H9 (cell line): ENCODE data around the gene CELA2A. TPM values are rescaled to one million over a fixed set of nuclear protein-coding genes. Genes with fewer than 3 reads are reported as not detected.

ENCODE experiments used
- DNase-seq: peaks from one replicate; pipeline ENCODE4 v3.0.0-alpha.2; 2017
- H2AFZ ChIP-seq: one replicate; pipeline ENCODE4 v1.6.1; 2013; ENCODE audit warnings: mild to moderate bottlenecking, low read length, control low read depth, moderate library complexity
- H2AK5ac ChIP-seq: 2 replicates; pipeline ENCODE4 v1.6.1; 2013; ENCODE audit warnings: low read length, control low read depth, mixed read lengths; ENCODE audit not compliant: insufficient read length
- H2BK120ac ChIP-seq: one replicate; pipeline ENCODE4 v1.6.1; 2013; ENCODE audit warnings: low read depth, mild to moderate bottlenecking, low read length, control low read depth, inconsistent platforms; ENCODE audit not compliant: poor library complexity, severe bottlenecking
- H2BK12ac ChIP-seq: 2 replicates; pipeline ENCODE4 v1.6.1; 2013; ENCODE audit warnings: low read length, control low read depth, mixed read lengths, low read depth; ENCODE audit not compliant: insufficient read length
- H2BK15ac ChIP-seq: 2 replicates; pipeline ENCODE4 v1.6.1; 2013; ENCODE audit warnings: low read depth, low read length, control low read depth
- H2BK20ac ChIP-seq: one replicate; pipeline ENCODE4 v1.6.1; 2013; ENCODE audit warnings: low read depth, mild to moderate bottlenecking, low read length, control low read depth, inconsistent platforms; ENCODE audit not compliant: poor library complexity, severe bottlenecking
- H2BK5ac ChIP-seq: 2 replicates; pipeline ENCODE4 v1.6.1; 2013; ENCODE audit warnings: low read length, control low read depth, mixed read lengths; ENCODE audit not compliant: insufficient read length
- H3K14ac ChIP-seq: 2 replicates; pipeline ENCODE4 v1.6.1; 2013; ENCODE audit warnings: low read length, control low read depth; ENCODE audit not compliant: insufficient read depth
- H3K18ac ChIP-seq: 2 replicates; pipeline ENCODE4 v1.6.1; 2013; ENCODE audit warnings: low read depth, mild to moderate bottlenecking, mixed read lengths, low read length, control low read depth; ENCODE audit not compliant: insufficient read length
- H3K23ac ChIP-seq: 2 replicates; pipeline ENCODE4 v1.6.1; 2013; ENCODE audit warnings: low read length, control low read depth, mixed read lengths, low read depth; ENCODE audit not compliant: insufficient read length
- H3K23me2 ChIP-seq: 2 replicates; pipeline ENCODE4 v1.6.1; 2013; ENCODE audit warnings: low read depth, mild to moderate bottlenecking, mixed read lengths, low read length, control low read depth; ENCODE audit not compliant: insufficient read length, poor library complexity, severe bottlenecking
- H3K27ac ChIP-seq: 2 replicates; pipeline ENCODE4 v1.5.1; 2013; ENCODE audit warnings: low read length, control low read depth, mixed read lengths, low read depth; ENCODE audit not compliant: insufficient read length
- H3K27me3 ChIP-seq: 2 replicates; pipeline ENCODE4 v1.6.1; 2013; ENCODE audit warnings: low read length, control low read depth, inconsistent platforms; ENCODE audit not compliant: insufficient read depth
- H3K4ac ChIP-seq: 2 replicates; pipeline ENCODE4 v1.6.1; 2013; ENCODE audit warnings: low read depth, mild to moderate bottlenecking, control low read depth, inconsistent platforms, low read length, moderate library complexity
- H3K4me1 ChIP-seq: 2 replicates; pipeline ENCODE4 v1.6.1; 2013; ENCODE audit warnings: low read length, control low read depth, inconsistent platforms; ENCODE audit not compliant: insufficient read depth
- H3K4me2 ChIP-seq: 2 replicates; pipeline ENCODE4 v1.6.1; 2013; ENCODE audit warnings: low read length, control low read depth, mixed read lengths; ENCODE audit not compliant: insufficient read length, insufficient read depth
- H3K56ac ChIP-seq: 2 replicates; pipeline ENCODE4 v1.6.1; 2013; ENCODE audit warnings: low read depth, mild to moderate bottlenecking, mixed read lengths, low read length, control low read depth; ENCODE audit not compliant: insufficient read length
- H3K79me1 ChIP-seq: 2 replicates; pipeline ENCODE4 v1.6.1; 2013; ENCODE audit warnings: low read depth, mild to moderate bottlenecking, moderate library complexity, low read length, control low read depth, inconsistent platforms; ENCODE audit not compliant: insufficient read depth, poor library complexity, severe bottlenecking
- H3K79me2 ChIP-seq: 2 replicates; pipeline ENCODE4 v1.6.1; 2013; ENCODE audit warnings: low read length, control low read depth, inconsistent platforms; ENCODE audit not compliant: insufficient read depth
- H3K9ac ChIP-seq: 2 replicates; pipeline ENCODE4 v1.6.1; 2013; ENCODE audit warnings: low read length, control low read depth, mixed read lengths; ENCODE audit not compliant: insufficient read length; ENCODE audit errors: extremely low read depth
- H3K9me3 ChIP-seq: one replicate; pipeline ENCODE4 v1.6.1; 2013; ENCODE audit warnings: low read depth, low read length, inconsistent platforms; ENCODE audit not compliant: control insufficient read depth
- H3T11ph ChIP-seq: one replicate; pipeline ENCODE4 v1.6.1; 2013; ENCODE audit warnings: mild to moderate bottlenecking, low read length, control low read depth, inconsistent platforms
- H4K20me1 ChIP-seq: one replicate; pipeline ENCODE4 v1.6.1; 2013; ENCODE audit not compliant: control insufficient read depth, insufficient read length, insufficient read depth
- H4K5ac ChIP-seq: 2 replicates; pipeline ENCODE4 v1.6.1; 2013; ENCODE audit warnings: low read depth, mild to moderate bottlenecking, mixed read lengths, low read length, control low read depth; ENCODE audit not compliant: insufficient read length
- H4K8ac ChIP-seq: replicated peaks from 2 replicates; pipeline ENCODE4 v1.6.1; 2013; ENCODE audit warnings: low read length, control low read depth, mixed read lengths, low read depth; ENCODE audit not compliant: insufficient read length
- H4K91ac ChIP-seq: 2 replicates; pipeline ENCODE4 v1.6.1; 2013; ENCODE audit warnings: low read depth, mild to moderate bottlenecking, moderate library complexity, mixed read lengths, low read length, control low read depth; ENCODE audit not compliant: insufficient read length
- H3K27ac Mint-ChIP-seq, 3 experiments: 2 replicates in 2 of 3; 3 replicates in 1 of 3; pipeline ENCODE4 v1.8.0; 2020 to 2021; ENCODE audit warnings: mixed read lengths in 3 of 3, mild to moderate bottlenecking in 1 of 3, moderate library complexity in 1 of 3
- H3K27me3 Mint-ChIP-seq: 2 replicates; pipeline ENCODE4 v1.8.0; 2021; ENCODE audit warnings: low read depth, mild to moderate bottlenecking, moderate library complexity, mixed read lengths
- H3K36me3 Mint-ChIP-seq, 3 experiments: 2 replicates in 2 of 3; 3 replicates in 1 of 3; pipeline ENCODE4 v1.8.0; 2020 to 2021; ENCODE audit warnings: low read depth in 3 of 3, mixed read lengths in 3 of 3; ENCODE audit not compliant: insufficient read depth in 1 of 3
- H3K4me1 Mint-ChIP-seq, 2 experiments: 2 replicates each; pipeline ENCODE4 v1.8.0; 2020; ENCODE audit warnings: mixed read lengths in 2 of 2
- H3K4me3 Mint-ChIP-seq, 2 experiments: 2 replicates in 1 of 2; 3 replicates in 1 of 2; pipeline ENCODE4 v1.8.0; 2020 to 2021; ENCODE audit warnings: mild to moderate bottlenecking in 2 of 2, mixed read lengths in 2 of 2, moderate library complexity in 1 of 2
- H3K9me3 Mint-ChIP-seq, 2 experiments: 2 replicates in 1 of 2; 3 replicates in 1 of 2; pipeline ENCODE4 v1.8.0; 2020; ENCODE audit warnings: mild to moderate bottlenecking in 2 of 2, mixed read lengths in 2 of 2, moderate library complexity in 1 of 2
- total RNA-seq: library from RNA; stranded (reverse); gene quantifications from 2 replicates; pipeline ENCODE4 v1.2.1, GENCODE V29; 2021
- TF ChIP-seq, protein P1 (sequence below): fragments of 200-600 bp; sonication (generic); conservative IDR thresholded peaks from 3 replicates; pipeline ENCODE4 v1.8.0; 2021; ENCODE audit warnings: antibody characterized with exemption, mild to moderate bottlenecking

CELA2A gene
- total RNA-seq, 1 experiment from 2014 or later, result not detected

DNA sequence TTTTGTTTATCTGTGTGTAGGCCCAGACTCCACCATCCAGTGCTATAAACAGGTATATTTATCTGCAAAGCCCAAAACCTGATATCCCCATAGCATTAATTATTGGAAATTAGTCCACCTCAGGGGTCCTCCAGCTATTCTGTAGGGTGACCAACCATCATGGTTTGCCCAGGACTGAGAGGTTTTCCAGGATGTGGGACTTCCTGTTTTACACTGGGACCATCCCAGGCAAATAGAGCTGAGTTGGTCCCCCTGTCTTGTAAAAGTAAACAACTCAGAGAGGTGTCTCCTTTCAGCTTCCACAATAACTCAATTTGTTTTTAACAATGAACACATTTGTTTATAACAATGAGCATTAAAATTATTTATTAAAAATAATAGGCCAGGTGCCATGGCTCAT is 11.6 kb downstream of the CELA2A start:
- no peak overlapping the region for H3K18ac ChIP-seq
- H3K4me2 ChIP-seq, result no peak overlapping the region
- no peak overlapping the region for H3K4ac ChIP-seq
- H3K14ac ChIP-seq, result no peak overlapping the region
- no peak overlapping the region for H4K8ac ChIP-seq
- no peak overlapping the region for H2BK12ac ChIP-seq
- no peak overlapping the region for H3K9ac ChIP-seq
- H3K23ac ChIP-seq, result no peak overlapping the region
- H3K27ac Mint-ChIP-seq, result no peak overlapping the region
- H3K9me3 Mint-ChIP-seq, result no peaks in the 10 kb centered on the region
- H2BK20ac ChIP-seq, result no peak overlapping the region
- H2AK5ac ChIP-seq, result no peak overlapping the region
- DNase-seq, result no peak
- H3K23me2 ChIP-seq, result no peaks in the 10 kb centered on the region
- H3K4me1 Mint-ChIP-seq, result peaks cover 3 to 9% of the 10 kb centered on the region in 2 experiments; a peak in 3 of 4 replicates
- H2BK120ac ChIP-seq, result no peak overlapping the region
- H4K5ac ChIP-seq, result no peak overlapping the region
- H3K79me2 ChIP-seq, result no peaks in the 10 kb centered on the region
- no peak overlapping the region for H4K91ac ChIP-seq
- no peaks in the 10 kb centered on the region for H3K36me3 Mint-ChIP-seq
- no peak overlapping the region for H2BK15ac ChIP-seq
- H4K20me1 ChIP-seq, result no peaks in the 10 kb centered on the region
- TF ChIP-seq, protein P1, sequence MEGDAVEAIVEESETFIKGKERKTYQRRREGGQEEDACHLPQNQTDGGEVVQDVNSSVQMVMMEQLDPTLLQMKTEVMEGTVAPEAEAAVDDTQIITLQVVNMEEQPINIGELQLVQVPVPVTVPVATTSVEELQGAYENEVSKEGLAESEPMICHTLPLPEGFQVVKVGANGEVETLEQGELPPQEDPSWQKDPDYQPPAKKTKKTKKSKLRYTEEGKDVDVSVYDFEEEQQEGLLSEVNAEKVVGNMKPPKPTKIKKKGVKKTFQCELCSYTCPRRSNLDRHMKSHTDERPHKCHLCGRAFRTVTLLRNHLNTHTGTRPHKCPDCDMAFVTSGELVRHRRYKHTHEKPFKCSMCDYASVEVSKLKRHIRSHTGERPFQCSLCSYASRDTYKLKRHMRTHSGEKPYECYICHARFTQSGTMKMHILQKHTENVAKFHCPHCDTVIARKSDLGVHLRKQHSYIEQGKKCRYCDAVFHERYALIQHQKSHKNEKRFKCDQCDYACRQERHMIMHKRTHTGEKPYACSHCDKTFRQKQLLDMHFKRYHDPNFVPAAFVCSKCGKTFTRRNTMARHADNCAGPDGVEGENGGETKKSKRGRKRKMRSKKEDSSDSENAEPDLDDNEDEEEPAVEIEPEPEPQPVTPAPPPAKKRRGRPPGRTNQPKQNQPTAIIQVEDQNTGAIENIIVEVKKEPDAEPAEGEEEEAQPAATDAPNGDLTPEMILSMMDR, result no peak
- no peak overlapping the region for H3K27ac ChIP-seq
- peaks cover 9% of the 10 kb centered on the region for H3K27me3 Mint-ChIP-seq
- H3K4me1 ChIP-seq, result no peaks in the 10 kb centered on the region
- H3K56ac ChIP-seq, result no peak overlapping the region
- no peak overlapping the region for H3T11ph ChIP-seq
- no peak overlapping the region for H3K4me3 Mint-ChIP-seq
- no peaks in the 10 kb centered on the region for H3K79me1 ChIP-seq
- no peaks in the 10 kb centered on the region for H3K9me3 ChIP-seq
- H2AFZ ChIP-seq, result no peak overlapping the region
- no peak overlapping the region for H2BK5ac ChIP-seq
- no peaks in the 10 kb centered on the region for H3K27me3 ChIP-seq
